ENCODE measurements around the gene HAUS3.

HAUS3 gene

DNA sequence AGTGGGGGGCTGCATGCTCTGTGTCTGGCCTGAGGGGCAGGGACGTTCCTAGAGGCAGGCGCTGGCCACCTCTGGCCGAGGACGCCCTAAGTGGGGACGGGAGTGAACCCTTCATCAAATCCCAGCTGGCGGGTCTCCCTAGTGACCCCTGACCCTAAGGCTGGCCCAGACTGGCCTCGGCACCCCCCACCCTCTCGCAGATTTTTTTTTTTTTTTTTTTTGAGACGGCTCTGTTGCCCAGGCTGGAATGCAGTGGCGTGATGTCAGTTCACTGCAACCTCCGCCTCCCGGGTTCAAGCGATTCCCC, 21.0 kb upstream of the HAUS3 start:
- peak overlapping the region; percentile 56 to 64 for H3K4me3 ChIP-seq (replicated peaks in 1 of 2; ENCODE audit: low read depth in 2 of 2, low read length in 2 of 2)
- TF ChIP-seq, protein P1, sequence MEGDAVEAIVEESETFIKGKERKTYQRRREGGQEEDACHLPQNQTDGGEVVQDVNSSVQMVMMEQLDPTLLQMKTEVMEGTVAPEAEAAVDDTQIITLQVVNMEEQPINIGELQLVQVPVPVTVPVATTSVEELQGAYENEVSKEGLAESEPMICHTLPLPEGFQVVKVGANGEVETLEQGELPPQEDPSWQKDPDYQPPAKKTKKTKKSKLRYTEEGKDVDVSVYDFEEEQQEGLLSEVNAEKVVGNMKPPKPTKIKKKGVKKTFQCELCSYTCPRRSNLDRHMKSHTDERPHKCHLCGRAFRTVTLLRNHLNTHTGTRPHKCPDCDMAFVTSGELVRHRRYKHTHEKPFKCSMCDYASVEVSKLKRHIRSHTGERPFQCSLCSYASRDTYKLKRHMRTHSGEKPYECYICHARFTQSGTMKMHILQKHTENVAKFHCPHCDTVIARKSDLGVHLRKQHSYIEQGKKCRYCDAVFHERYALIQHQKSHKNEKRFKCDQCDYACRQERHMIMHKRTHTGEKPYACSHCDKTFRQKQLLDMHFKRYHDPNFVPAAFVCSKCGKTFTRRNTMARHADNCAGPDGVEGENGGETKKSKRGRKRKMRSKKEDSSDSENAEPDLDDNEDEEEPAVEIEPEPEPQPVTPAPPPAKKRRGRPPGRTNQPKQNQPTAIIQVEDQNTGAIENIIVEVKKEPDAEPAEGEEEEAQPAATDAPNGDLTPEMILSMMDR (IDR thresholded peaks at IDR 0.05; ENCODE audit: low read depth, low read length) = no peak
- DNase-seq (ENCODE audit: low read depth in 2 of 2) = no peak

DNA sequence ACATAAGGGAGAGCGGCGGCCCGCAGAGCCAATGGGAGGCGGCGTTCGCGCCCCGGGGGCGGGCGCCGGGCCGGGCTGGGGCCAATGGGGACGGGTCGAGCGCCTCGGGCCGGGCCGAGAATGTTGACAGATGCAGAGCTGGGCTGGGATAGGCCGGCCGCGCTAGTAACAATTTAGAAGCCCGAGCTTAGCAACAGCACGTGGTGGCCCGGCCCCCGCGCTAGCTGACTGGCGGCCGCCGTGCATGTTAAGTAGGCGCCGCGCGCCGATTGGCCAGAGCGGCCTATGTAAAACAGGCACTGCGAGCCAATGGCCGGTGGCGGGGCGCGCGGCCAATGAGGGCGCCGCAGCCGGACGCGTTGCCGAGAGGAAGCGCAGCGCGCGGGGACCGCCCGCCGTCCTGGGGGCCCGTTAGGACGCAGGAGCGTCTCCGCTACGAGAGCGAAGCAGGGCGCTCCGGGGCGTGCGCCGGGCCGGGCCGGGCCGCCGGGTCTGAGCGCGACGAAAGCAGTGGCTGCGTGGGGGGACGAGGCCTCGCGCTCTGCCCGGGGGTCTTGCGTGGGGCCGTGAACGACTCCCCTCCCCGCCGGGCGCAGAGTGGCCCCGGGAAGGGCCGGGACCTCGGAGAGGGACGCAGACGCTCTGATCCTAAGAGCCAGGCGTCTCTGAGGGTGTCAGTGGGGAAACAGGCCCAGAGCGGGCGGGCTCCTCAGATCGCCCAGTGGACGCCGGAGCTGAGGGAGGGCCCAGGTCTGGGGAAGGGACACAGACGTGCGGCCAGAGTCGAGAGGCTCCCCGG, 20.4 kb upstream of the HAUS3 start:
- H3K4me3 ChIP-seq (replicated peaks in 1 of 2; ENCODE audit: low read depth in 2 of 2, low read length in 2 of 2) = peak overlapping the region; percentile 56 to 94
- TF ChIP-seq, protein P1 (IDR thresholded peaks at IDR 0.05; ENCODE audit: low read depth, low read length) = no peak
- peak; percentile 100 for DNase-seq (ENCODE audit: low read depth in 2 of 2)

DNA sequence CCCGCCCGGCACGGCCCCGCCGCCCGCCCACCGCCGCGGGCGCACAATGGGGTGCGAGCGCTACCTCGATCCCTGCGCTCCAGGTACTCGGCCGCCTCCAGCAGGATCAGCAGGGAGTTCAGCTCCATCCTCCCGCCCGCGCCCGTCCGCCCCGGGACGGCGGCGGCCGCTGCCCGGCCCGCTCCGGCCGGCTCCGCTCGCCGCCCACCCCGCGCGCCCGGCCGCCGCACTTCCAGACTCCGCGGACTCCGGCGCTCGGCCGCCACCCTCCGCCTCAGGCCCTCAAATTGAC, 19.9 kb upstream of the HAUS3 start, which contains the start of gene MXD4:
MXD4 (minus strand) TSS at position 257 of the 292 bp plus-strand sequence; CDS start at position 128, 129 bp downstream.
- TF ChIP-seq, protein P1 (IDR thresholded peaks at IDR 0.05; ENCODE audit: low read depth, low read length) = no peak
- H3K4me3 ChIP-seq (replicated peaks in 1 of 2; ENCODE audit: low read depth in 2 of 2, low read length in 2 of 2) = peak within 1 kb of the TSS; percentile 94 to 97
- no peak for DNase-seq (ENCODE audit: low read depth in 2 of 2)

DNA sequence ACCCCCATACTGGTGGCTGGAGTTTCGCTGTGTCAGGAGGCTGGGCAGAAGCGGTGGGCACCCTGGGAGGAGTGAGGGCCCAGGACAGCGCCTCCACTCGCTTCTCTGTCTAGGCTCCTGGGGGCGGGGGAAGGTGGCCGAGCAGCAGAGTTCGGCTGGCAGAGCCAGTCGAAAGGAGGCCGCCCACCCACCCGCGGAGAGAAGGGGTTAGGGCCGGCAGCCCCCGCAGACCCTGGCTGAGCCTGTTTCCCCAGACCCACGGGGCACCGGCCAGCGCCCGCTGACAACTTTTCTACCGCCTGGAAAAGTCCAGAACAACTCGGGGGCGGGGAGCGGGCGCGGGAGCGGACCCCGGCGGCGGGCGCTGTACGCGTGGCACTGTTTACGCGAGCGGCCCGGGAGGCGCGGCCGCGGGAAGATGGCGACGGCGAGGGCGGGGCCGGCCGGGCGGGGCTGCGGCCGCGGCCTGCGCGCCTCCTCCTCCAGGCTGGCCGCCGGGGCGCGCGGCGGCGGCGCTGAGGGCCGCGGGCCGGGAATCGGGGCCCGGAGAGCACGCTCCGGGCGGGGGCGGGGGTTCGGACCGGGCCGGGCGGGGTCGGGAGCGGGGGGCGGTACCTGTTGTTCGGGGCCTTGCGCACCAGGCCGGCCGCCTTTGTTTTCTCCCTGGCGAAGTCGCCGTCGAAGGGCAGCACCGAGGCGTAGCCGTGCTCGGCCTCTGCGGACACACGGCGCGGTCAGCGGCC, 19.4 kb upstream of the HAUS3 start:
- peak; percentile 47 to 54 for DNase-seq (ENCODE audit: low read depth in 2 of 2)
- H3K4me3 ChIP-seq (replicated peaks in 1 of 2; ENCODE audit: low read depth in 2 of 2, low read length in 2 of 2) = peak overlapping the region; percentile 94 to 97
- TF ChIP-seq, protein P1 (IDR thresholded peaks at IDR 0.05; ENCODE audit: low read depth, low read length) = no peak

DNA sequence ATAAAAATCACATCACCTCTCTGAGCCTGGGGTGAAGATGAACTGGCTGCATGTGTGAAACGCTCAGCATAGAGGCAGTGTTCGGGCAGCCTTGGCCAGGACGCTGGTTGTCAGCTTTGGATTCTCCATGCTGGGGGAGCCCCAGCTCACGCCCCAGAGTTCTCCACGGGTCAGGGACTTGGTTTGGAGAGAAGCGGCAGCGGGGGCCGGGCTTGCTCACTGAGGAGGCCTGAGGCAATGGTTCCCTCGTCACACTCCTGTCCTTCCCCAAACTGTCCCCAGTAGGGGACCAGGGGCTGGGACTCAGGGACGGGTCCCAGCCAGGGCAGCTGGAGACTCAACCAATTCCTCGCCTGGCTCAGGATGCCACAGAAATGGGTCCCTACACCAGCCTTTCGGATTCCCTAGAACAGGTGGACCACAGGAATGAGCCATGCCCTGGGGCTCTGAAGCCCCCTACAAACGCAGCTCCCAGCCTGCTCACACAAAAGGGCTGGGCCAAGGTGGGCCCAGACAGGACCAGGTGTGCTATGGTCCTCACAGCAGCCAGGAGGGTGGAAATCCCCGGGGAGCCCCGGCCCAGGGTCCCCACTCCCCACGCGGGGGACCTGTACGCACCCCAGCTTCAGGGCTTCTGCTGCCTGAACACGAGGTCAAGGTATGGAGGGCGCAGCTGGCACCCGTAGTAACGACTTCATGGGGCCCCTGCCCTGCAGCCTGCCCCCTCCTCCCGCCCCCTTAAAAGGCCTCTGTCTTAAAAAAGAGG, 18.6 kb upstream of the HAUS3 start:
- no peak for DNase-seq (ENCODE audit: low read depth in 2 of 2)
- TF ChIP-seq, protein P1 (IDR thresholded peaks at IDR 0.05; ENCODE audit: low read depth, low read length) = no peak
- peak overlapping the region; percentile 94 to 97 for H3K4me3 ChIP-seq (replicated peaks in 1 of 2; ENCODE audit: low read depth in 2 of 2, low read length in 2 of 2)

DNA sequence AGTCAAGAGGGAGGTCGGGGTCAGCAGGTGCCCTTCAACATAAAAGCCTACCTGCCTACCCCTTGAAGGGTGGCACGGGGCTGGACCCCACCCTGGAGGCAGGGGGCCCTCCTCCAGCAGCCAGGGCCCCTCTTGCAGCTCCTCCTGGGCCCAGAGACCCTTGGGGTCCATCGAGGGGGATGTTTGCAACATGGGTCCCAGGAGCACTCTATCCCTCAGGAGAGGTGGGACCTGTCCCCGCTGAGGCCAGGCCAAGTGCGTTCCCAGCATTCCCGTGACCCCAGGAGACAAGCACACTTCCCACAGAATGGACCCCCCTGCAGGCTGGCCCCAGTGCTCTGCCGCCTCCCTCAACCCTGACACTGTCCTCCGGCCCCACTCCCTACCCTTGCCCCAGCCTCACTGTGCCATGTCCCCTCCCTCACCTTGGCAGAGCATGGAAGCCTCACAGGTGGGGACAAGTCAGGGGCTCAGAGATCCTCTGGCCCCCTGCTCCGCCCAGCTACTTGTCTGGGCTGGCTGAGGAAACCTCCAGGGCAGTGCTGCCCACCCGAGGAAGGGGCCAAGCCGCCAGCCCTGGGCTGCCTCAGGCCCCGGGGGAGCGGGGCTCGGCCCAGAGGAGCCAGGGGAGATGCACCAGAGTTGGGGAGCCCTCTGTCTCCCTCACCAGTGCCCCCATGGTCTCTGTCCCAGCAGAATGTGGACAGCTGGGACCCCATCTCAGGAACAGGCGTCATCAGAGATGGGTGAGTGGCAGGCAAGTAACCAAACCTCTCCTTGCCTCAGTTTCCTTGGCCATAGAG, 17.8 kb upstream of the HAUS3 start:
- TF ChIP-seq, protein P1 (IDR thresholded peaks at IDR 0.05; ENCODE audit: low read depth, low read length) = no peak
- no peak for DNase-seq (ENCODE audit: low read depth in 2 of 2)
- H3K4me3 ChIP-seq (replicated peaks in 1 of 2; ENCODE audit: low read depth in 2 of 2, low read length in 2 of 2) = peak overlapping the region; percentile 94 to 97
